NOMO-1 treated with DMSO at 0.1 percent for 48 hours (cell line): ENCODE data around the gene PSMB8.

ENCODE experiments used
- DNase-seq: peaks from one replicate; lab custom pipeline; 2025; ENCODE audit not compliant: unreplicated experiment; lab: John Stamatoyannopoulos, UW

PSMB8 gene

GRCh38 chr6:32857156-32857891 is 13.5 kb upstream of the PSMB8 start:
- no peak for DNase-seq

GRCh38 chr6:32855467-32856174 is 11.8 kb upstream of the PSMB8 start:
- DNase-seq = no peak

GRCh38 chr6:32854376-32855178 is 10.7 kb upstream of the PSMB8 start:
- DNase-seq = peak; percentile 43

- DNase-seq = peak; percentile 91
Observed at GRCh38 chr6:32853541-32854375, 9.9 kb upstream of the PSMB8 start, which contains the start of the genes PSMB9 and TAP1. PSMB9 (plus strand) TSS chr6:32854192; CDS start chr6:32854230, 38 bp downstream. TAP1 (minus strand) TSS chr6:32853704; CDS start chr6:32853636, 68 bp downstream.

GRCh38 chr6:32852844-32853540 is 9.1 kb upstream of the PSMB8 start:
- DNase-seq = peak; percentile 40

GRCh38 chr6:32852018-32852843 is 8.4 kb upstream of the PSMB8 start:
- no peak for DNase-seq

- no peak for DNase-seq
Observed at GRCh38 chr6:32851025-32851424, 7.2 kb upstream of the PSMB8 start.

- no peak for DNase-seq
Observed at GRCh38 chr6:32849126-32849525, 5.3 kb upstream of the PSMB8 start.

GRCh38 chr6:32847795-32848194 is 3.9 kb upstream of the PSMB8 start:
- no peak for DNase-seq

GRCh38 chr6:32847004-32847403 is 3.2 kb upstream of the PSMB8 start:
- DNase-seq = no peak

- peak; percentile 42 for DNase-seq
Observed at GRCh38 chr6:32845384-32845884, 1.6 kb upstream of the PSMB8 start.

- DNase-seq = no peak
Observed at GRCh38 chr6:32844839-32845383, 1.1 kb upstream of the PSMB8 start.

GRCh38 chr6:32843331-32843978 is 392 bp downstream of the PSMB8 start:
- peak; percentile 25 for DNase-seq

- DNase-seq = no peak
Observed at GRCh38 chr6:32842690-32843089, 1.2 kb downstream of the PSMB8 start.

- no peak for DNase-seq
Observed at GRCh38 chr6:32842021-32842650, 1.7 kb downstream of the PSMB8 start.

- no peak for DNase-seq
Observed at GRCh38 chr6:32840604-32841246, 3.1 kb downstream of the PSMB8 start.

- no peak for DNase-seq
Observed at GRCh38 chr6:32839356-32839755, 4.5 kb downstream of the PSMB8 start.
